OCI-LY3 (cell line): ENCODE data around the gene AKAP8L.

Experiments used
- H2AFZ ChIP-seq: fragments of 200-600, 300-600 bp; shearing (Covaris generic); 2 replicates; pipeline ENCODE4 v1.6.0; 2014; ENCODE audit warnings: antibody characterized with exemption, low read depth, low read length
- H3K27ac ChIP-seq: fragments of 200-600, 300-600 bp; sonication (generic); 2 replicates; pipeline ENCODE4 v1.5.1; 2014; ENCODE audit warnings: mild to moderate bottlenecking, low read length, moderate library complexity, mixed read lengths
- H3K27me3 ChIP-seq: fragments of 200-600, 300-600 bp; sonication (generic); 2 replicates; pipeline ENCODE4 v1.6.1; 2014; ENCODE audit warnings: low read depth, low read length, mixed read lengths
- H3K36me3 ChIP-seq: fragments of 200-600, 300-600 bp; sonication (generic); replicated peaks from 2 replicates; pipeline ENCODE3; 2014; ENCODE audit warnings: low read depth, low read length, mixed read lengths
- H3K4me1 ChIP-seq: fragments of 300-600, 200-600 bp; sonication (generic); 2 replicates; pipeline ENCODE4 v1.6.1; 2014; ENCODE audit warnings: low read length, mixed read lengths
- H3K4me2 ChIP-seq: fragments of 200-600, 300-600 bp; sonication (generic); 2 replicates; pipeline ENCODE4 v1.6.1; 2014; ENCODE audit warnings: low read length, mixed read lengths
- H3K4me3 ChIP-seq: fragments of 300-600, 200-600 bp; sonication (generic); 2 replicates; pipeline ENCODE4 v1.5.1; 2014; ENCODE audit warnings: antibody characterized with exemption, mild to moderate bottlenecking, low read length, moderate library complexity
- H3K79me2 ChIP-seq: fragments of 300-600, 200-600 bp; shearing (Covaris generic); 2 replicates; pipeline ENCODE4 v1.6.1; 2014; ENCODE audit warnings: mild to moderate bottlenecking, low read length, mixed read lengths
- H3K9ac ChIP-seq: fragments of 300-600, 200-600 bp; shearing (Covaris generic); 2 replicates; pipeline ENCODE4 v1.6.0; 2014; ENCODE audit warnings: mild to moderate bottlenecking, low read length, moderate library complexity
- H3K9me3 ChIP-seq: fragments of 200-600, 300-600 bp; shearing (Covaris generic); 2 replicates; pipeline ENCODE4 v1.6.1; 2014; ENCODE audit warnings: low read length, mixed read lengths; ENCODE audit not compliant: insufficient read depth
- H4K20me1 ChIP-seq: fragments of 200-600, 300-600 bp; sonication (generic); 2 replicates; pipeline ENCODE4 v1.6.1; 2016; ENCODE audit warnings: low read length, mixed read lengths; ENCODE audit not compliant: insufficient read depth
- CTCF ChIP-seq: fragments of 200-600, 300-600 bp; sonication (generic); IDR thresholded peaks from 2 replicates; pipeline ENCODE4 v1.5.1; 2014; ENCODE audit warnings: antibody characterized with exemption, low read length, low read depth
- EZH2phosphoT487 ChIP-seq: fragments of 200-600 bp; shearing (Covaris generic); IDR thresholded peaks from 2 replicates; pipeline ENCODE4 v1.6.1; 2018; ENCODE audit warnings: antibody characterized with exemption, mixed run types, low read depth

Gene AKAP8L

GRCh38 chr19:15429825-15430467 lies 11.2 kb upstream of the AKAP8L start:
- TF ChIP-seq EZH2phosphoT487 = no peak
- no peak for TF ChIP-seq CTCF
- Histone ChIP-seq H3K9me3 (no peaks in the 10 kb centered on the region), H3K27ac (no peak overlapping the region), H3K4me3 (no peak overlapping the region), H3K9ac (no peak overlapping the region), H4K20me1 (peaks cover 15% of the 10 kb centered on the region; the same call in 1 of the 2 replicates), H2AFZ (no peak overlapping the region), H3K36me3 (peaks cover 34% of the 10 kb centered on the region), H3K79me2 (peaks cover 58% of the 10 kb centered on the region), H3K4me2 (no peak overlapping the region), H3K4me1 (peaks cover 16% of the 10 kb centered on the region), H3K27me3 (no peaks in the 10 kb centered on the region)

- H3K9ac ChIP-seq = no peak overlapping the region
- H3K4me3 ChIP-seq = no peak overlapping the region
- no peak overlapping the region for H3K27ac ChIP-seq
- H2AFZ ChIP-seq = no peak overlapping the region
- H3K4me1 ChIP-seq = peaks cover 16% of the 10 kb centered on the region
- H3K9me3 ChIP-seq = no peaks in the 10 kb centered on the region
- peaks cover 58% of the 10 kb centered on the region for H3K79me2 ChIP-seq
- TF ChIP-seq CTCF (no peak), EZH2phosphoT487 (no peak)
- H3K4me2 ChIP-seq = no peak overlapping the region
- H3K36me3 ChIP-seq = peaks cover 41% of the 10 kb centered on the region
- peaks cover 15% of the 10 kb centered on the region; the same call in 1 of the 2 replicates for H4K20me1 ChIP-seq
- no peaks in the 10 kb centered on the region for H3K27me3 ChIP-seq
Measured at GRCh38 chr19:15428956-15429824, 10.4 kb upstream of the AKAP8L start.

- Histone ChIP-seq H3K27me3 (no peaks in the 10 kb centered on the region), H3K36me3 (peaks cover 53% of the 10 kb centered on the region), H3K79me2 (peaks cover 58% of the 10 kb centered on the region), H3K4me3 (no peak overlapping the region), H3K9ac (no peak overlapping the region), H3K4me2 (no peak overlapping the region), H3K9me3 (no peaks in the 10 kb centered on the region), H2AFZ (no peak overlapping the region), H3K27ac (no peak overlapping the region), H3K4me1 (peaks cover 11% of the 10 kb centered on the region), H4K20me1 (peaks cover 15% of the 10 kb centered on the region; the same call in 1 of the 2 replicates)
- TF ChIP-seq CTCF (no peak), EZH2phosphoT487 (no peak)
Measured at GRCh38 chr19:15427991-15428471, 9.2 kb upstream of the AKAP8L start.

GRCh38 chr19:15427350-15427700 lies 8.5 kb upstream of the AKAP8L start:
- H4K20me1 ChIP-seq = peaks cover 15% of the 10 kb centered on the region; the same call in 1 of the 2 replicates
- H3K36me3 ChIP-seq = peaks cover 56% of the 10 kb centered on the region
- no peak overlapping the region for H3K4me2 ChIP-seq
- H3K4me1 ChIP-seq = peaks cover 11% of the 10 kb centered on the region
- peaks cover 55% of the 10 kb centered on the region for H3K79me2 ChIP-seq
- H3K4me3 ChIP-seq = no peak overlapping the region
- H2AFZ ChIP-seq = no peak overlapping the region
- H3K27ac ChIP-seq = no peak overlapping the region
- TF ChIP-seq CTCF = no peak
- no peak for TF ChIP-seq EZH2phosphoT487
- H3K9me3 ChIP-seq = no peaks in the 10 kb centered on the region
- H3K27me3 ChIP-seq = no peaks in the 10 kb centered on the region
- no peak overlapping the region for H3K9ac ChIP-seq
